GM12891 (cell line): Measurements from ENCODE around the gene RAB23.

Experiments
- PAX5 ChIP-seq: IDR thresholded peaks from 2 replicates; pipeline ENCODE4 v1.6.1; 2011; ENCODE audit warnings: low read length, moderate library complexity, mild to moderate bottlenecking; ENCODE audit not compliant: insufficient read depth, severe bottlenecking
- POLR2A ChIP-seq: IDR thresholded peaks from 2 replicates; pipeline ENCODE4 v1.6.1; 2011; ENCODE audit warnings: low read depth, low read length, control low read depth
- POLR2AphosphoS5 ChIP-seq: IDR thresholded peaks from 2 replicates; pipeline ENCODE4 v1.6.1; 2011; ENCODE audit warnings: low read depth, low read length, control low read depth
- POU2F2 ChIP-seq: IDR thresholded peaks from 2 replicates; pipeline ENCODE4 v1.6.1; 2011; ENCODE audit warnings: low read depth, mild to moderate bottlenecking, control low read depth, low read length, moderate library complexity
- SPI1 ChIP-seq: IDR thresholded peaks from 2 replicates; pipeline ENCODE4 v1.6.1; 2011; ENCODE audit warnings: low read depth, low read length, control low read depth
- TAF1 ChIP-seq: IDR thresholded peaks from 2 replicates; pipeline ENCODE4 v1.6.1; 2011; ENCODE audit warnings: low read depth, low read length, control low read depth

DNA sequence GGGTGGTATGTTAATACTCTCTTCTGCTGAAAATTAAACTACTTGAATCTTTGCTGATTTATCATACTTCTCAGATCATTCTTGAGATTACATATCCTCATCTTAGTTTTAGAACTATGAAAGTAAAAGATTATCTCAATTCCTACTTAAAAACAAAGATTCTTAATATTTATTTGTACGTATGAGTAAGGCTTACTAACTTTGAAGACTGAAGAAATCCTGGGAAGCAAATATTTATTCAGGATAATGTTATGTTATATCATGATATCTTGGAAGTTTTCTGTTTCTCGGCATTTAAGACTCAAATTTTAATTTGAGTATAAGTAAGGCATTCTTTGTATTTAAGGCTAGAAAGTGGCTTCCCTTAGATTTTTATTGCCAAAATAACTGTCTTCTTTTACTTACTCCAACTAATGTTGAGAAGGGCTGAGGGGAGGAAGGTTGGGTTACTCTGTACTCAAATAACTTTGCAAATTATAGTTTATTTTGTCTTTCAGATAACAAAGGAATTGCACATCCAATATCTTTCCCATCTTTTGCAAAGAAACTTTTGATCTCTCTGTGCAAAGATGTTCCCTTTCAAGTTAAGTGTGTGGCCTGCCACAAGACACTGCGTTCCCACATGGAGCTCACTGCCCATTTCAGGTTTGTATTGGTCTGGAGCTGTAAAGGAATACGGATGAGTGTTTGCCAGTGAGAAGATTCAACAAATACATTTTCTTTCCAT is 80.5 kb downstream of the RAB23 start:
- no peak for TF ChIP-seq TAF1
- TF ChIP-seq POLR2A = no peak
- TF ChIP-seq POLR2AphosphoS5 = no peak
- TF ChIP-seq SPI1 = no peak
- no peak for TF ChIP-seq POU2F2
- no peak for TF ChIP-seq PAX5
